Kidney (tissue), 14 donors: ENCODE data around the gene COPS6. TPM values are rescaled to one million over a fixed set of nuclear protein-coding genes. Genes with fewer than 3 reads are reported as not detected.
A peak's percentile ranks its signal among the peaks of the same experiment; 100 is the strongest.

Experiments
- DNase-seq, 5 donors: peaks; one replicate each; pipeline ENCODE4 v3.0.0-alpha.2; 2013 to 2020
- FAIRE-seq: peaks from 2 replicates; lab custom pipeline; 2012; peaks lifted over from hg19 to GRCh38; lab: Jason Lieb, UNC
- H3K27ac ChIP-seq, 2 donors: one replicate each; pipeline ENCODE4 v1.7.0; 2013; ENCODE audit warnings: low read depth in 2 of 2, low read length in 2 of 2, inconsistent platforms in 1 of 2
- H3K27me3 ChIP-seq: one replicate; pipeline ENCODE4 v1.7.1; 2013; ENCODE audit warnings: low read length, inconsistent platforms; ENCODE audit not compliant: control insufficient read depth, insufficient read depth
- H3K36me3 ChIP-seq, 3 donors: one replicate each; pipeline versions ENCODE4 v1.7.0 to v1.7.1; 2013; ENCODE audit warnings: low read length in 3 of 3, control low read depth in 1 of 3, inconsistent platforms in 1 of 3; ENCODE audit not compliant: insufficient read depth in 3 of 3, control insufficient read depth in 2 of 3
- H3K4me1 ChIP-seq, 3 donors: one replicate each; pipeline versions ENCODE4 v1.7.0 to v1.7.1; 2013; ENCODE audit warnings: low read length in 3 of 3, inconsistent platforms in 1 of 3, low read depth in 1 of 3; ENCODE audit not compliant: control insufficient read depth in 2 of 3, insufficient read depth in 2 of 3
- H3K4me3 ChIP-seq, 3 donors: one replicate each; pipeline versions ENCODE4 v1.7.0 to v1.8.1; 2013; ENCODE audit warnings: low read length in 3 of 3, control low read depth in 1 of 3, inconsistent platforms in 1 of 3
- H3K9ac ChIP-seq, 3 donors: one replicate each; pipeline versions ENCODE4 v1.7.0 to v1.7.1; 2013; ENCODE audit warnings: low read length in 3 of 3, control low read depth in 1 of 3, inconsistent platforms in 1 of 3
- H3K9me3 ChIP-seq, 3 donors: one replicate each; pipeline versions ENCODE4 v1.7.0 to v1.7.1; 2013; ENCODE audit warnings: low read length in 3 of 3, control low read depth in 1 of 3, inconsistent platforms in 1 of 3; ENCODE audit not compliant: control insufficient read depth in 2 of 3, insufficient read depth in 1 of 3
- intact Hi-C: fragments of 100-400 bp; cut with DNase I; formaldehyde crosslinking; loops from one replicate; pipeline ENCODE4 v1.11.1; 2022
- polyA plus RNA-seq: library from polyadenylated mRNA; stranded (reverse); fragments of 350-450 nt; fragmentation: Illumina TruSeq; extraction: RNeasy Lipid Tissue Mini Kit (QIAGEN cat#74804); gene quantifications from one replicate; pipeline ENCODE4 v1.2.3, GENCODE V29; 2014; ENCODE audit warnings: low read depth, low replicate concordance; ENCODE audit not compliant: insufficient read depth
- total RNA-seq: library from RNA; stranded (reverse); fragmentation: NEBNext Ultra II Directional; extraction: Animal tissue kit (Norgen Biotek cat#: 25700); gene quantifications from one replicate; pipeline ENCODE4 v1.2.1, GENCODE V29; 2021
- TF ChIP-seq, protein P1 (sequence below): IDR thresholded peaks from 3 replicates; pipeline ENCODE4 v1.5.1; 2012; ENCODE audit warnings: mild to moderate bottlenecking, moderate library complexity, borderline replicate concordance; ENCODE audit not compliant: insufficient read depth; ENCODE audit errors: extremely low read depth
- donor health status: control.
- donor health status: control.
- donor health status: control.
- donor health status: control.
- donor health status: control.
- donor health status: DM: yes; HTN: yes; CAD: no.
- donor health status: Normal renal cell carcinoma (clear cell type).

The COPS6 gene
- total and polyA plus RNA-seq, 2 donors from 2014 or later = 89.1 to 166 TPM

DNA sequence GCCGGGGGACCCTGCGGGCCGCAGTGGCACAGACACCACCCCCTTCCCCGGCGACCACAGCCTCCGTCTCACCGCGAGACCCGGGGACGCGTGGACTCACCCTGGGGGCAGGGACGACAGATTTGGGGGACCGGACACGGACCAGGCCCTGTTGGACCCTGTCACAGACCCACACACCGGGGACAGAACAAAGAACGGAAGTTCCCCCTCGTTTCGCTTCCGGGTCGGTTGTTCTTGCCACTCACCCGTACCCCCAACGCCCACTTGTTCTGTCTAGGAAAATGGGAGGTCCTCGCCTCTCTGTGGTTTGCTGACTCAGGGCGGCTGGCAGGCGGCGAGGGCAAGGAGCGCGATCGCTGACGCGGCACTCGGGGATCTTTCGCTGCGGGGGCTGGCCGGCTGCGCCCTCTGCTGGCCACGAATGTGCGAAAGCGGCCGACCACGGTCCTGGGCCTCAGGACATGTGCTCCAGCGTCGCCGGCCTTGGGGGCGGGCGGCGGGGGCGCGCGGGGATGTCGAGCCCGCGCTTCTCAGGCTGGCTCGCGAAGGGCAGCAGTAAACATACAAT, 7.2 kb upstream of the COPS6 start, which contains the start of gene ZNF3:
Gene ZNF3, minus strand, starts transcription at position 189 of the 568 bp plus-strand sequence. CDS start 4,366 bp downstream, outside the sequence.
- FAIRE-seq = peak; percentile 85
- intact Hi-C loops = no loop called here

GRCh38 chr7:100082978-100083377, 5.8 kb upstream of the COPS6 start:
- FAIRE-seq (no peak), DNase-seq (no peak)
- H3K9me3 ChIP-seq = no peaks in the 10 kb centered on the region
- H3K4me3 ChIP-seq = peak overlapping the region in 1 of 3 donors; percentile 98
- H3K36me3 ChIP-seq = peaks cover 0 to 8% (median 4%) of the 10 kb centered on the region in 3 donors
- H3K27ac ChIP-seq = peak overlapping the region; percentile 36 to 60
- TF ChIP-seq, protein P1, sequence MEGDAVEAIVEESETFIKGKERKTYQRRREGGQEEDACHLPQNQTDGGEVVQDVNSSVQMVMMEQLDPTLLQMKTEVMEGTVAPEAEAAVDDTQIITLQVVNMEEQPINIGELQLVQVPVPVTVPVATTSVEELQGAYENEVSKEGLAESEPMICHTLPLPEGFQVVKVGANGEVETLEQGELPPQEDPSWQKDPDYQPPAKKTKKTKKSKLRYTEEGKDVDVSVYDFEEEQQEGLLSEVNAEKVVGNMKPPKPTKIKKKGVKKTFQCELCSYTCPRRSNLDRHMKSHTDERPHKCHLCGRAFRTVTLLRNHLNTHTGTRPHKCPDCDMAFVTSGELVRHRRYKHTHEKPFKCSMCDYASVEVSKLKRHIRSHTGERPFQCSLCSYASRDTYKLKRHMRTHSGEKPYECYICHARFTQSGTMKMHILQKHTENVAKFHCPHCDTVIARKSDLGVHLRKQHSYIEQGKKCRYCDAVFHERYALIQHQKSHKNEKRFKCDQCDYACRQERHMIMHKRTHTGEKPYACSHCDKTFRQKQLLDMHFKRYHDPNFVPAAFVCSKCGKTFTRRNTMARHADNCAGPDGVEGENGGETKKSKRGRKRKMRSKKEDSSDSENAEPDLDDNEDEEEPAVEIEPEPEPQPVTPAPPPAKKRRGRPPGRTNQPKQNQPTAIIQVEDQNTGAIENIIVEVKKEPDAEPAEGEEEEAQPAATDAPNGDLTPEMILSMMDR = no peak
- H3K27me3 ChIP-seq = no peaks in the 10 kb centered on the region
- no peak overlapping the region for H3K9ac ChIP-seq
- intact Hi-C loops = no loop called here
- peaks cover 2 to 21% (median 10%) of the 10 kb centered on the region in 3 donors for H3K4me1 ChIP-seq

More for the DNA sequence above, 7.2 kb upstream of the COPS6 start, which contains the start of gene ZNF3:
- TF ChIP-seq, protein P1 = peak; percentile 92
- Histone ChIP-seq H3K36me3 (peaks cover 0 to 11% (median 4%) of the 10 kb centered on the region in 3 donors), H3K4me3 (peak within 1 kb of the TSS; percentile 97 to 98 (median 98)), H3K27me3 (no peaks in the 10 kb centered on the region), H3K9ac (peak within 1 kb of the TSS; percentile 87 to 96 (median 96)), H3K4me1 (peaks cover 2 to 21% (median 10%) of the 10 kb centered on the region in 3 donors), H3K27ac (peak within 1 kb of the TSS; percentile 71 to 81), H3K9me3 (peaks cover 0 to 3% (median 0%) of the 10 kb centered on the region in 3 donors)
- peak; percentile 99 to 100 (median 100) for DNase-seq

DNA sequence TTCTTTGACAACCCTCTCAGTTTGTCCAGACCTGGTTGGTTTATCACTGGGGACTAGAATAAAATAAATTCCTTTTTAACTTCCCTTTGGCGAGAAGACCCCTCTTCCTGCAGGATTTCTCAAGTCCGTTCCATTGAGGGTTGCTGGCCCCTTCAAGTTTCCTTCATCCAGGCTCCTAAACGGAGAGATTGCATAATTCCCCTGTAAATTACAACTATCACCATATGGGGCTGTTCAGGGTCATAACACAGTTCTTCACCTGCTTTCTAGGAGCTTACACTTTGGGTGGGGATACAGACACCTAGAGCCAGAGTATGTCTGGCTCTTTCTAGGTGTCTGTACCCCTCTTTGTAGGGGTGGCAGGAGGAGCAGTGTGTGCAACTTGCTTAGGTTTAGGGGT, 3.3 kb upstream of the COPS6 start:
- TF ChIP-seq, protein P1 = no peak
- no peak overlapping the region for H3K9ac ChIP-seq

More for the DNA sequence above, 3.3 kb upstream of the COPS6 start:
- Histone ChIP-seq H3K4me1 (peaks cover 2 to 15% (median 9%) of the 10 kb centered on the region in 3 donors), H3K36me3 (peaks cover 2 to 3% (median 3%) of the 10 kb centered on the region in 3 donors), H3K9me3 (no peaks in the 10 kb centered on the region), H3K4me3 (no peak overlapping the region), H3K27me3 (no peaks in the 10 kb centered on the region), H3K27ac (no peak overlapping the region)
- DNase-seq (no peak), FAIRE-seq (no peak)
- intact Hi-C loops = no loop called here
